WTC11 (cell line): ENCODE data around the gene LAMC1. TPM values are rescaled to one million over a fixed set of nuclear protein-coding genes. Genes with fewer than 3 reads are reported as not detected.

ENCODE experiments used
- ATAC-seq: fragments of 200-7000 bp; cut with Tn5 transposase; 2 replicates; pipeline ENCODE4 v1.10.0; 2021; ENCODE audit warnings: mild to moderate bottlenecking, moderate library complexity
- CTCF ChIA-PET: fragments of 300-600 bp; sonication (Branson Sonifier 250); formaldehyde crosslinking; loops from one replicate; lab custom pipeline; 2021; ENCODE audit warnings: antibody characterized with exemption; lab: Charles Lee
- POLR2A ChIA-PET: fragments of 350-600 bp; sonication (Branson Sonifier 250); formaldehyde crosslinking; loops from one replicate; lab custom pipeline; 2021; ENCODE audit warnings: antibody characterized with exemption; lab: Charles Lee
- DNase-seq: peaks from one replicate; pipeline ENCODE4 v3.0.0; 2021; ENCODE audit warnings: low spot score
- H3K27ac Mint-ChIP-seq: 2 replicates; pipeline ENCODE4 v1.8.0; 2021; ENCODE audit warnings: mixed read lengths
- H3K27me3 Mint-ChIP-seq: 2 replicates; pipeline ENCODE4 v1.8.0; 2021; ENCODE audit warnings: low read depth, mild to moderate bottlenecking, moderate library complexity, mixed read lengths
- H3K36me3 Mint-ChIP-seq: 2 replicates; pipeline ENCODE4 v1.8.0; 2021; ENCODE audit warnings: mixed read lengths
- H3K4me1 Mint-ChIP-seq: 2 replicates; pipeline ENCODE4 v1.8.0; 2022; ENCODE audit warnings: mixed read lengths
- H3K4me3 Mint-ChIP-seq: 2 replicates; pipeline ENCODE4 v1.8.0; 2021; ENCODE audit warnings: mild to moderate bottlenecking, moderate library complexity, mixed read lengths
- H3K9me3 Mint-ChIP-seq: 2 replicates; pipeline ENCODE4 v1.8.0; 2021; ENCODE audit warnings: mixed read lengths
- AR ChIP-seq: fragments of 250-450 bp; sonication (Bioruptor Pico); IDR thresholded peaks from 2 replicates; pipeline ENCODE4 v1.9.0; 2021; ENCODE audit warnings: mild to moderate bottlenecking
- ARID4B ChIP-seq: sonication (generic); formaldehyde crosslinking; IDR thresholded peaks from 2 replicates; pipeline ENCODE4 v1.8.0; 2023; ENCODE audit warnings: missing genetic modification reagents, mild to moderate bottlenecking, borderline replicate concordance
- EMX1 ChIP-seq: fragments of 250-450 bp; sonication (Bioruptor Pico); IDR thresholded peaks from 2 replicates; pipeline ENCODE4 v1.8.0; 2021; ENCODE audit warnings: mild to moderate bottlenecking
- FOXP4 ChIP-seq: sonication (generic); formaldehyde crosslinking; IDR thresholded peaks from 2 replicates; pipeline ENCODE4 v1.8.0; 2022; ENCODE audit warnings: mild to moderate bottlenecking, missing genetic modification reagents
- KAT7 ChIP-seq: sonication (generic); formaldehyde crosslinking; IDR thresholded peaks from 2 replicates; pipeline ENCODE4 v1.8.1; 2023; ENCODE audit warnings: missing genetic modification reagents, mild to moderate bottlenecking, borderline replicate concordance
- NR3C1 ChIP-seq: sonication (generic); formaldehyde crosslinking; conservative IDR thresholded peaks from 2 replicates; pipeline ENCODE4 v1.8.1; 2023; ENCODE audit warnings: low read depth, mild to moderate bottlenecking, missing genetic modification reagents
- OVOL2 ChIP-seq: fragments of 250-450 bp; sonication (Bioruptor Pico); IDR thresholded peaks from 2 replicates; pipeline ENCODE4 v1.9.0; 2021; ENCODE audit warnings: mild to moderate bottlenecking, borderline replicate concordance
- SMAD4 ChIP-seq: sonication (generic); formaldehyde crosslinking; IDR thresholded peaks from 2 replicates; pipeline ENCODE4 v1.8.0; 2022; ENCODE audit warnings: mild to moderate bottlenecking, missing genetic modification reagents
- SOX15 ChIP-seq: fragments of 250-450 bp; sonication (Bioruptor Pico); IDR thresholded peaks from 2 replicates; pipeline ENCODE4 v1.9.0; 2021; ENCODE audit warnings: mild to moderate bottlenecking
- TP53 ChIP-seq: sonication (generic); formaldehyde crosslinking; IDR thresholded peaks from 2 replicates; pipeline ENCODE4 v1.8.1; 2023; ENCODE audit warnings: mild to moderate bottlenecking, missing genetic modification reagents
- ZBTB43 ChIP-seq: sonication (generic); formaldehyde crosslinking; IDR thresholded peaks from 2 replicates; pipeline ENCODE4 v1.8.1; 2023; ENCODE audit warnings: mild to moderate bottlenecking, missing genetic modification reagents
- ZSCAN18 ChIP-seq: fragments of 250-450 bp; sonication (Bioruptor Pico); IDR thresholded peaks from 2 replicates; pipeline ENCODE4 v2.1.2; 2022; ENCODE audit warnings: mild to moderate bottlenecking, moderate library complexity
- total RNA-seq: library from RNA; stranded (reverse); gene quantifications from 3 replicates; pipeline ENCODE4 v1.2.3, GENCODE V29; 2021

Gene LAMC1
- total RNA-seq, 1 experiment from 2014 or later, result 162 TPM

GRCh38 chr1:183043254-183043653, 20.0 kb downstream of the LAMC1 start (continued):
- TF ChIP-seq ARID4B (CRISPR knock-in tag) (no peak), SOX15 (CRISPR knock-in tag) (no peak), SMAD4 (no peak), NR3C1 (CRISPR knock-in tag) (no peak), AR (CRISPR knock-in tag) (no peak), EMX1 (CRISPR knock-in tag) (no peak), TP53 (CRISPR knock-in tag) (no peak), OVOL2 (no peak)

GRCh38 chr1:183043872-183044854, 20.9 kb downstream of the LAMC1 start:
- no peaks in the 10 kb centered on the region for H3K9me3 Mint-ChIP-seq
- ATAC-seq (no peak), DNase-seq (no peak)
- ChIA-PET CTCF (interaction anchor here (1.0 kb wide), 1 partner anchor 184 kb away, joined by 3 read pairs; no protein-coding TSS in a partner anchor), POLR2A (no interaction called here)
- H3K4me1 Mint-ChIP-seq, result peaks cover 33% of the 10 kb centered on the region
- no peaks in the 10 kb centered on the region for H3K27me3 Mint-ChIP-seq
- no peak overlapping the region for H3K4me3 Mint-ChIP-seq
- no peak for TF ChIP-seq ZSCAN18
- no peak for TF ChIP-seq FOXP4 (CRISPR knock-in tag)
- no peak for TF ChIP-seq KAT7 (CRISPR knock-in tag)
- no peak for TF ChIP-seq ZBTB43
- no peak for TF ChIP-seq NR3C1 (CRISPR knock-in tag)
- no peaks in the 10 kb centered on the region for H3K36me3 Mint-ChIP-seq
- no peak overlapping the region for H3K27ac Mint-ChIP-seq
